Activated B cell treated with CpG ODN at 0.5 μM for 24 hours (primary cell): ENCODE results near the gene TEX29. TPM values are rescaled to one million over a fixed set of nuclear protein-coding genes. Genes with fewer than 3 reads are reported as not detected.

Experiments used
- ATAC-seq: fragments of 200-7000 bp; cut with Tn5 transposase; one replicate; pipeline ENCODE4 v1.10.0; 2021; ENCODE audit warnings: low read depth, mild to moderate bottlenecking, moderate library complexity
- CTCF ChIA-PET: fragments of 350-600 bp; sonication (Branson Sonifier 250); formaldehyde crosslinking; loops from one replicate; lab custom pipeline; 2021; ENCODE audit warnings: antibody characterized with exemption; lab: Charles Lee
- POLR2A ChIA-PET: fragments of 350-600 bp; sonication (Branson Sonifier 250); formaldehyde crosslinking; loops from one replicate; lab custom pipeline; 2021; ENCODE audit warnings: antibody characterized with exemption; lab: Charles Lee
- DNase-seq: peaks from one replicate; pipeline ENCODE4 v3.0.0; 2022
- H3K27ac Mint-ChIP-seq: one replicate; pipeline ENCODE4 v1.8.0; 2020; ENCODE audit warnings: mixed read lengths
- H3K27me3 Mint-ChIP-seq: one replicate; pipeline ENCODE4 v1.8.0; 2021; ENCODE audit warnings: mixed read lengths
- H3K36me3 Mint-ChIP-seq: one replicate; pipeline ENCODE4 v1.8.0; 2021; ENCODE audit warnings: low read depth, mixed read lengths
- H3K4me1 Mint-ChIP-seq: one replicate; pipeline ENCODE4 v1.8.0; 2021; ENCODE audit warnings: mixed read lengths
- H3K4me3 Mint-ChIP-seq: one replicate; pipeline ENCODE4 v1.8.0; 2020; ENCODE audit warnings: mild to moderate bottlenecking, mixed read lengths
- H3K9me3 Mint-ChIP-seq: one replicate; pipeline ENCODE4 v1.8.0; 2020; ENCODE audit warnings: mixed read lengths
- intact Hi-C: fragments of 100-400 bp; cut with micrococcal nuclease; formaldehyde crosslinking; loops from one replicate; pipeline ENCODE4 v1.15.1; 2024
- total RNA-seq: library from RNA; stranded (reverse); gene quantifications from 2 replicates; pipeline ENCODE4 v1.2.3, GENCODE V29; 2022
- TF ChIP-seq, protein P1 (sequence below): fragments of 200-600 bp; IDR thresholded peaks from one replicate; pipeline ENCODE4 v1.8.0; 2022; ENCODE audit warnings: antibody characterized with exemption, mild to moderate bottlenecking

Gene TEX29
- total RNA-seq, 1 donor from 2014 or later, result 0.35 TPM

DNA sequence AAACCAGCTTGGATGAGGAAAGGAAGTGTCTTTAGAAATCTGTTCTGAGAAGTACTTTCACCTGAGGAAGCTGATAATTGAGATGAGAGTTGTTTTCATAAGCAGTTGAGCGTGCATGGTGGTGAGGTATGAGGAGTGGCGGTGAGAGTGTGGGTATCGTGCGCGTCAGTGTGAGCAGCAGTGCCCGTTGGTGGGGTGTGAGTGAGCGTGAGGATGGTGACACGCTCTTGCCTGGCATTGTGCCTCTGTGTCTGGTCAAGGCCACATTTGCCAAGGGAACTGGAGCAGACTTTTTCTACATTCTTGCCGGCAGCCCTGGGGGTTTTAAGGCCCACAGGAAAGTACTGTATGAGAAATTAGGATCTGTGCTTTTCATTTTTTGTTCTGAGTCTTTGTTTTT, 36.5 kb upstream of the TEX29 start:
- TF ChIP-seq, protein P1, sequence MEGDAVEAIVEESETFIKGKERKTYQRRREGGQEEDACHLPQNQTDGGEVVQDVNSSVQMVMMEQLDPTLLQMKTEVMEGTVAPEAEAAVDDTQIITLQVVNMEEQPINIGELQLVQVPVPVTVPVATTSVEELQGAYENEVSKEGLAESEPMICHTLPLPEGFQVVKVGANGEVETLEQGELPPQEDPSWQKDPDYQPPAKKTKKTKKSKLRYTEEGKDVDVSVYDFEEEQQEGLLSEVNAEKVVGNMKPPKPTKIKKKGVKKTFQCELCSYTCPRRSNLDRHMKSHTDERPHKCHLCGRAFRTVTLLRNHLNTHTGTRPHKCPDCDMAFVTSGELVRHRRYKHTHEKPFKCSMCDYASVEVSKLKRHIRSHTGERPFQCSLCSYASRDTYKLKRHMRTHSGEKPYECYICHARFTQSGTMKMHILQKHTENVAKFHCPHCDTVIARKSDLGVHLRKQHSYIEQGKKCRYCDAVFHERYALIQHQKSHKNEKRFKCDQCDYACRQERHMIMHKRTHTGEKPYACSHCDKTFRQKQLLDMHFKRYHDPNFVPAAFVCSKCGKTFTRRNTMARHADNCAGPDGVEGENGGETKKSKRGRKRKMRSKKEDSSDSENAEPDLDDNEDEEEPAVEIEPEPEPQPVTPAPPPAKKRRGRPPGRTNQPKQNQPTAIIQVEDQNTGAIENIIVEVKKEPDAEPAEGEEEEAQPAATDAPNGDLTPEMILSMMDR, result no peak
- peaks cover 90% of the 10 kb centered on the region for H3K36me3 Mint-ChIP-seq

DNA sequence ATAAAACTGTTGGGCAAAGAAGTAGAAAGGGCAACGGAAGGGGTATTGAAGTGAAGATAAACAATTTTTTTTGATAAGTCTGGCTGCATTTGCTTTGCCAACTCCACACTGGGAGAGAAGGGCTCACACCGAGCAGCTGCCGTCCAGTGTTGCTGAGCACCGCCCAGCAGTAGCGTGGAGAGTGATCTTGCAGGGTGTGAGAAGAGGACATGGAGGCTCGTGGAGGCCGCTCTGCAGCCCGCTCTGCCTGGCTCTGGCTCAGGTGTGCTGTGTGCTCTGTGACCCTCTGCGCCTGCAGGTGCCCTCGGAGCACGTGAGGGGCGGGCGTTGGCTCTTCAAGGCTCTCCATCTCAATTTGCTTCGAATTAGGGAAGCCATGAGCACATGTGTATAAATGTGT, 35.9 kb upstream of the TEX29 start:
- H3K4me3 Mint-ChIP-seq, result no peak overlapping the region
- ATAC-seq (no peak), DNase-seq (no peak)
- H3K27ac Mint-ChIP-seq, result no peak overlapping the region
- POLR2A ChIA-PET, result no interaction called here
- H3K36me3 Mint-ChIP-seq, result peaks cover 91% of the 10 kb centered on the region
- no peaks in the 10 kb centered on the region for H3K4me1 Mint-ChIP-seq
- CTCF ChIA-PET, result no interaction called here
- intact Hi-C loops, result loop anchor here (10.0 kb wide), 1 partner anchor 1320 kb away; no protein-coding TSS in a partner anchor
- TF ChIP-seq, protein P1, result no peak
- H3K27me3 Mint-ChIP-seq, result no peaks in the 10 kb centered on the region
- H3K9me3 Mint-ChIP-seq, result no peaks in the 10 kb centered on the region

More for the DNA sequence above, 36.5 kb upstream of the TEX29 start:
- Mint-ChIP-seq H3K27ac (no peak overlapping the region), H3K4me1 (no peaks in the 10 kb centered on the region), H3K9me3 (no peaks in the 10 kb centered on the region), H3K27me3 (no peaks in the 10 kb centered on the region), H3K4me3 (no peak overlapping the region)
- ATAC-seq (no peak), DNase-seq (no peak)
- CTCF ChIA-PET, result no interaction called here
- POLR2A ChIA-PET, result no interaction called here
- intact Hi-C loops, result loop anchor here (10.0 kb wide), 1 partner anchor 1321 kb away; no protein-coding TSS in a partner anchor

DNA sequence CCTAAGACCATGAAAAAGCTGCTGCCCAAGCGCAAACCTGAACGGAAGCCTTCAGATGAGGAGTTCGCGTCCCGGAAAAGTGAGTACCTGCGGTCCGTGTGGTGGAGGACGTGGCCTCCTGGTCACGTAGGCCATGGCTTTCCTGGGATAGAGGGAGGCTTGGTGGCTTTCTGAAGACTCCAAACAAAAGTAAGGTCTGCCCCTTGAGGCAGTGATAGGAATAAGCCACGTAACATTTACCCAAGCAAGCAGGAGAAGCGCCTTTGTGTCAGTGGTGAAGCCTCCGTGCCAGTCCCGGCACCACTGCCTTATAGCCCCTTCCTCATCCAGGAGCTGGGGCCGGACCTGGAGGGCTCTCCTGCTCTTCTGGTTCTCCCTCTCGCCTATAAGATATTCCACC, 34.3 kb upstream of the TEX29 start:
- Mint-ChIP-seq H3K4me3 (no peak overlapping the region), H3K4me1 (no peaks in the 10 kb centered on the region), H3K27me3 (no peaks in the 10 kb centered on the region), H3K27ac (no peak overlapping the region), H3K36me3 (peaks cover 88% of the 10 kb centered on the region), H3K9me3 (no peaks in the 10 kb centered on the region)
- intact Hi-C loops, result loop anchor here (10.0 kb wide), 1 partner anchor 1319 kb away; no protein-coding TSS in a partner anchor
- ChIA-PET CTCF (no interaction called here), POLR2A (no interaction called here)
- ATAC-seq (no peak), DNase-seq (no peak)
- TF ChIP-seq, protein P1, result no peak

DNA sequence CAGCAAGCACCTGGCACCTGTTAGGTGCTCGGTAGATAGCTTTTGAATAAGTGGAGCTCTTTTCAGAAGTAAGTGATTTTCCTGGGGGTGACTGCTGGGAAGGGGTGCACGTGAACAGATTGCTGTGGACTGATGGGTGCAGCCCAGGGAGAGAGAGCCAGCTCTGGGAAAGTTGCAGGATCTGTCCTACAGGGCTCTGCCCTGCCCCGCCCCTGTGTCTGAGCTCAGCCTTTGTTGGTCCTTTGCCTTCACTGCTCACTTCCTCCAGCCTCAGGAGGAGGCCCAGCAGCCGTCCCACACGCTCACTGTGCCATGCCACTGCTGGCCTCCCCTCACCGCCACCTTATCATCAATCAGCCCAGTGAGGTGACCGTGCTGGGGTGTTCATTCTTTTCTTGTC, 33.7 kb upstream of the TEX29 start:
- DNase-seq, result no peak
- no peak for ATAC-seq
- Mint-ChIP-seq H3K36me3 (peaks cover 87% of the 10 kb centered on the region), H3K4me3 (no peak overlapping the region), H3K27ac (no peak overlapping the region), H3K4me1 (no peaks in the 10 kb centered on the region), H3K9me3 (no peaks in the 10 kb centered on the region), H3K27me3 (no peaks in the 10 kb centered on the region)
- ChIA-PET CTCF (no interaction called here), POLR2A (no interaction called here)
- intact Hi-C loops, result loop anchor here (10.0 kb wide), 1 partner anchor 1318 kb away; no protein-coding TSS in a partner anchor
- TF ChIP-seq, protein P1, result no peak

DNA sequence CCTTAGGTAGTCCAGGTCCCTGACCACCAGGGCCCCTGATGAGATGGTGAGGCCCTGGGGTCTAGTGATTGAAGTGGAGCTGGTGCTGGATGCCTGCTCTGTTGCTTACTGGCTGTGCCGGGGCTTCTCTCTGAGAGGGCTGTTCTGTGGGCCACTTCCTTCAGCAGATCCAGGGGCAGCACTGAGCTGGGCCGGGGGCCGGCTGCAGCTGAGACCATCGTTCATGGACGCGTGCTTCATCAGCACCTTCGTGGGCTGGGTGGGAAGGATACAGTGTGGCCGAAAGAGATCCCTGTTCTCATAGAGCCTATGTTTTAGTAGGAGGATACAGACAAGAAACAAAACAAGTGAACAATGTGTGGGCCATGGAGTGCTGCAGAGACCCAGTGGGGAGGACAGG, 33.2 kb upstream of the TEX29 start:
- ChIA-PET POLR2A (no interaction called here), CTCF (no interaction called here)
- H3K4me3 Mint-ChIP-seq, result no peak overlapping the region
- H3K9me3 Mint-ChIP-seq, result no peaks in the 10 kb centered on the region
- no peaks in the 10 kb centered on the region for H3K4me1 Mint-ChIP-seq
- DNase-seq (no peak), ATAC-seq (no peak)
- peaks cover 87% of the 10 kb centered on the region for H3K36me3 Mint-ChIP-seq
- TF ChIP-seq, protein P1, result no peak
- no peak overlapping the region for H3K27ac Mint-ChIP-seq
- H3K27me3 Mint-ChIP-seq, result no peaks in the 10 kb centered on the region
- intact Hi-C loops, result loop anchor here (10.0 kb wide), 1 partner anchor 1318 kb away; no protein-coding TSS in a partner anchor
